GM21447 (cell line): Measurements from ENCODE around the gene ARHGEF4.
"Not testable (repeated sequence)": the region's sequence is repeated elsewhere in the genome, so short reads cannot be mapped to it uniquely, and the experiment has no call there.

Experiments
- ATAC-seq: cut with Tn5 transposase; IDR thresholded peaks from one replicate; pipeline ENCODE4 v1.9.1; 2021; ENCODE audit not compliant: unreplicated experiment

Gene ARHGEF4

GRCh38 chr2:130882111-130882690, 45.5 kb downstream of the ARHGEF4 start:
- ATAC-seq: no peak

DNA sequence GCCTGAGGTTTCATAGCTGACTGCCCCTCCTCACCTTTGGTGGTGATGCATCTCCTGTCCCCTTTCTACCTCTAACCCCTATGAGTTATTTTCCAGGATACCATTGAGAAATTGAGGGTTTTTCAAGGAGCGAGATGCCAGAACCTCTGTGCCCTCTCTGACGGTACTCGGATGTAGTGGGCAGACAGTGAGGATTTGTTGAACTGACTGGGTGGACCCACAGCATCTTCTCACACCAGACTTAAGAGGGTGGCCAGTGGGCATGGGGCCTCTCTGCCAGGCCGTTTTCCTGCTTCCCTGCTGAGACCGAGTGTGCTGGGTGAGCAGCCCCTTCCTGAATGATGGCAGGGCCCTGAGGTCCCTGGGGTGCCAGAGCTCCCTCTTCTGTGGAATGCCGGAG, 46.3 kb downstream of the ARHGEF4 start:
- no peak for ATAC-seq

GRCh38 chr2:130883496-130883895, 46.8 kb downstream of the ARHGEF4 start:
- no peak for ATAC-seq

GRCh38 chr2:130884013-130884412, 47.3 kb downstream of the ARHGEF4 start:
- ATAC-seq: no peak

DNA sequence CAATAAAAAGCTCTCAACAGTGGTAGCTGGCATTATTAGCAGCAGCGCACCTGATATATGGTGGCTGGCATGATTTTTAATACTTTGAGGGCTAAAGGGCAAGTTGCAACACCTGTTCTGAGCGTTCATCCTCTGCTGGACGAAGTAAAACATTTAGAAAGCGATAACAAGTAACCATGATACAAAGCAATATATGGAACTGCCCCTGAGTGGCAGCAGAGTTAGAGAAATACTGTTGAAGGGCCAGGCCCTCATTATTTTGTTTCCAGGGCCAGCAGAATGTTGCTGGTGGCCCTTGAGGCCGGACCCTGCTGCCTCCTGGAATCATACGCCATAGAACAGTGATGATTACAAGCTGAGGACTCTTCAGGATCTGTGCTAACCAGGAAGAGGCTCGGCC, 47.8 kb downstream of the ARHGEF4 start:
- no peak for ATAC-seq

DNA sequence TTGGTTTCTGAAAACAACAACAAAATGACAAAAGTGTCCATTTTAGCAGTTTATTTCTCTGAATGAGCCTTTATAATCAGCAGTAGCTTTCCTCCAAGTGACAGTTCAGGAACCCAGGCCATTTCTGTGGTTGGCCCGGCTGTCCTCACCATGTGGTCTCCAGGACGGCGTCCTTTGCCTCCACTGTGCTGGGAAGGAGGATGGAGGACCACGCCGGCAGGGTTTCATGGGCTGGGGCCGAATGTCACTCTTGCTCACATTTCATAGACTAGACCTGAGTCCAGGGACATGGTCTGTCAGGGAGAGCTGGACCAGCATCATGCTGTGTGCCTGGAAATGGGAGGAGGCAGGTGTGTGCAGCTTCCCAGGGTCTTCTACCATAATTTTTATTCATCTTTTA, 50.9 kb downstream of the ARHGEF4 start:
- no peak for ATAC-seq

DNA sequence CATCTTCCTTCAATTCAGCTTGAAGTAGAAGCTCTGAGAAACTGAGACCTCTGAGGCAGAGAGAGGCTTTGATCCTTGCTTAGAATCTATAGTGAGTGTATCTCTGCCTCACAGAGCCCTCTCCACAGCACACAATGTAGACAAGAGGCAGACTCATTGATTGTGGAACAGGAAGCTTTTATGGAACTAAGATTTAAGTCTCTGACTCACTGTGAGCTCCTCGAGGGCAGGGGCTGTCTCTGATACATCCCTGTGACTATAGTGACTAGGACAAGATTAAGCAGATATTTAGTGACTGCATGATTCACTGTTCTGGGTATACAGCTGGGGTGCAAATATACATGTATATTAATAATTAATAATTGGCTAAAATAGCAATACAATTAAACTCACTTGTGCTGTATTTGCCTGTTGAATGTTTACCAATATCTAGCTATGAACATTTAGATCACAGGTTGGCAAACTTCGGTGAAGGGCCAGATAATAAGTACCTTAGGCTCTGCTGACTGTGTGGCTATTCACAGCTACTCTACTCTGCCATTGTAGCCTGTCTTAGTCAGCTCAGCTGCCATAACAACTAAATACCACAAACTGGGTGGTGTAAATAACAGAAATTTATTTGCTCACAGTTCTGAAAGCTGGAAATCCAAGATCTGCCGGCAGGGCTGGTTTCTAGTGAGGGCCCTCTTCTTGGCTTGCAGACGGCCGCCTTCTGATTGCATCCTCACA, 54.4 kb downstream of the ARHGEF4 start:
- ATAC-seq: no peak

- no peak for ATAC-seq
These were observed 55.3 kb downstream of the ARHGEF4 start for GRCh38 chr2:130891966-130892365.

- no peak for ATAC-seq
These were observed 56.4 kb downstream of the ARHGEF4 start for GRCh38 chr2:130892793-130893785.

GRCh38 chr2:130894326-130894942, 57.7 kb downstream of the ARHGEF4 start:
- no peak for ATAC-seq

DNA sequence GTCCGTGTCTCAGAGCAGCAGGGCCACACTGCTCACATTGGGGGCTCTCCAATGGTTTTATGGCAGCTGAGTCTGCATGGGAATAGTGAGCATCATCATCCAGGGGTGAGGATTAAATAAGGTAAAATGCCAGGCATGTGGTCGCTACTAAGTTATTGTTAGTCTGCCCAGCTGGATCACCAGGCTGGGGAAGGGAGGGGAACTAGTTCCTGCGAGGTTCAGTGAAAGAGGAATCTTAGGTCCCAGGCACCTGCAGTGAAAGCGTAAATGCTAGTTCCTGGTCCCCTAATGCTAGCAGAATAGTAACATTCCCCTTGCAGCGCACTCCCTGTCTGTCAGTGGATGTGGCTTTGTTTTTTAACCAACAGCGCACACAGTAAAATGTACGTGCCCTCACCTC, 60.1 kb downstream of the ARHGEF4 start:
- ATAC-seq: no peak

- no peak for ATAC-seq
These were observed 61.8 kb downstream of the ARHGEF4 start for GRCh38 chr2:130898553-130898952.

DNA sequence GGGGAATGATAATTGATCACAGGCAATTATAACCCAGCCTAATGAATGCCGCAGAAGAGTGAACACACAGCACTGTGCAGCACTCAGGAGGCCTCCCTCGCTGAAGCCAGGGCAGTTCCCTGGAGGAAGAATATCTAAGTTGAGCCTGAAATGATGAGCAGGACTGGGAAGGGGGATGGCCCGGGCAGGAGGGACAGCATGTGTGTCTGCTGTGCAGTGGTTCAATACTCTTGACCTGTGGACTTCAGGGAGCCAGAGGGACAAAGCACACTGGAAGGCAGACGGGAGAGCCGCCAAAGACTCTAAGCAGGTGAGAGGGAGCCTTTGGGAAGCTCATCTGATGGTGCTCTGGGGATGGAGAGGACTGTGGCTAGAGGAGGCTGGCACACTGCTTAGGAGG, 62.6 kb downstream of the ARHGEF4 start:
- no peak for ATAC-seq

- no peak for ATAC-seq
These were observed 64.3 kb downstream of the ARHGEF4 start for GRCh38 chr2:130901061-130901460.

DNA sequence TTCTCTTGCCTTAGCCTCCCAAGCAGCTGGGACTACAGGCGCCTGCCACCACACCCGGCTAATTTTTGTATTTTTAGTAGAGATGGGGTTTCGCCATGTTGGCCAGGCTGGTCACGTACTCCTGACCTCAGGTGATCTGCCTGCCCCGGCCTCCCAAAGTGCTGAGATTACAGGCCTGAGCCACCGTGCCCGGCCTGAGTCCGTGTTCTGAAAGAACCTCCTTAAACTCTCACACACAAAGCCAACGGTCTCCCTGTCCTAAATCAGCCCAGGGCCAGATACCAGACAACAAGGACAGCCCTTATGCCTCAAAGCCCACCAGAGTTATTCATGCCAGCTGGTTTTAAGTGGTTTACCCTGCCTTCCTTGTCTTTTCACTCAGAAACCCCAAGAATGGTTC, 64.9 kb downstream of the ARHGEF4 start:
- ATAC-seq: not testable (repeated sequence)

GRCh38 chr2:130908832-130909231, 72.1 kb downstream of the ARHGEF4 start:
- no peak for ATAC-seq

DNA sequence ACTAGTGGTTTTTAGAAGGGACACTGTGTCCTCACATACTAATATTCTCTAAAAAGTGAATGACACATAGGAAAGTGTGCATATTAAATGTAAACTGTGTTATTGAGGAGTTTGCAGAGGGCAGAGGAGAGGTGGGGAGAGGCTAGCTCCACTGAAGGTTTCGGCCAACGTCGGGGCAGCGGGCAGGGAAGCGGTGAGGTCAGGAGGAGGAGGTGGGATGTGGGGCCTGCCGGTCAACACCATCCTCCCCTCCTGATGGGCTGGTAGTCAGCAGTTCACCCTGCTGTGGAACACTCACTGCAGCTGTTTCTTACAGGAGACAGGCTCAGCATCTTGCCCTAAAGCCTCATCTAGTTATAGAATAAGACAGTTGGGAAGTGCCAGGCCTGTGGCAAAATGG, 74.2 kb downstream of the ARHGEF4 start:
- ATAC-seq: no peak

- ATAC-seq: no peak
These were observed 74.8 kb downstream of the ARHGEF4 start for GRCh38 chr2:130911482-130911881.

- no peak for ATAC-seq
These were observed 75.3 kb downstream of the ARHGEF4 start for GRCh38 chr2:130911996-130912395.

GRCh38 chr2:130912471-130912870, 75.8 kb downstream of the ARHGEF4 start:
- no peak for ATAC-seq

GRCh38 chr2:130913891-130914290, 77.2 kb downstream of the ARHGEF4 start:
- ATAC-seq: no peak
